GM18873 (cell line): ENCODE measurements around the gene UPK3BL2.
"Not testable (repeated sequence)": the region's sequence is repeated elsewhere in the genome, so short reads cannot be mapped to it uniquely, and the experiment has no call there.

Experiments
- ATAC-seq: cut with Tn5 transposase; IDR thresholded peaks from one replicate; pipeline ENCODE4 v1.9.1; 2021; ENCODE audit warnings: mild to moderate bottlenecking, moderate library complexity, moderate number of reproducible peaks; ENCODE audit not compliant: unreplicated experiment, low FRiP score

UPK3BL2 gene

GRCh38 chr7:102532127-102532526 is 11.4 kb downstream of the UPK3BL2 start:
- ATAC-seq: not testable (repeated sequence)

GRCh38 chr7:102531583-102531982 is 11.9 kb downstream of the UPK3BL2 start:
- ATAC-seq: not testable (repeated sequence)

GRCh38 chr7:102527822-102528793 is 15.4 kb downstream of the UPK3BL2 start:
- not testable (repeated sequence) for ATAC-seq

- ATAC-seq: not testable (repeated sequence)
Measured at GRCh38 chr7:102527182-102527581, 16.3 kb downstream of the UPK3BL2 start.

- ATAC-seq: not testable (repeated sequence)
Measured at GRCh38 chr7:102524803-102525202, 18.7 kb downstream of the UPK3BL2 start.

GRCh38 chr7:102520797-102521196 is 22.7 kb downstream of the UPK3BL2 start:
- ATAC-seq: not testable (repeated sequence)

GRCh38 chr7:102517550-102518147 is 25.8 kb downstream of the UPK3BL2 start, which contains the start of gene RASA4B:
Gene RASA4B (minus strand): TSS chr7:102517777. CDS start chr7:102517710, 67 bp downstream.
- peak; percentile 30 for ATAC-seq

GRCh38 chr7:102516951-102517350 is 26.5 kb downstream of the UPK3BL2 start:
- ATAC-seq: not testable (repeated sequence)

GRCh38 chr7:102515889-102516288 is 27.6 kb downstream of the UPK3BL2 start:
- not testable (repeated sequence) for ATAC-seq

- ATAC-seq: peak; percentile 76
Measured at GRCh38 chr7:102514881-102515721, 28.4 kb downstream of the UPK3BL2 start.

GRCh38 chr7:102512642-102513221 is 30.8 kb downstream of the UPK3BL2 start:
- not testable (repeated sequence) for ATAC-seq

- not testable (repeated sequence) for ATAC-seq
Measured at GRCh38 chr7:102511860-102512522, 31.5 kb downstream of the UPK3BL2 start.

GRCh38 chr7:102510575-102510974 is 32.9 kb downstream of the UPK3BL2 start:
- ATAC-seq: not testable (repeated sequence)

- ATAC-seq: not testable (repeated sequence)
Measured at GRCh38 chr7:102507410-102508088, 35.9 kb downstream of the UPK3BL2 start.

- ATAC-seq: not testable (repeated sequence)
Measured at GRCh38 chr7:102505298-102506185, 38.0 kb downstream of the UPK3BL2 start.

GRCh38 chr7:102503141-102503540 is 40.4 kb downstream of the UPK3BL2 start:
- ATAC-seq: not testable (repeated sequence)

GRCh38 chr7:102498321-102498720 is 45.2 kb downstream of the UPK3BL2 start:
- not testable (repeated sequence) for ATAC-seq

- ATAC-seq: not testable (repeated sequence)
Measured at GRCh38 chr7:102497308-102497707, 46.2 kb downstream of the UPK3BL2 start.
